Left hindlimb (tissue), 1 donor: ENCODE results near the gene ATP2B2.

Experiments used
- DNase-seq: peaks from one replicate; pipeline ENCODE4 v3.0.0-alpha.2; 2018

The ATP2B2 gene

GRCh38 chr3:10528046-10528445 lies 22.7 kb upstream of the ATP2B2 start:
- DNase-seq, result no peak

- DNase-seq, result no peak
These were observed 22.1 kb upstream of the ATP2B2 start for GRCh38 chr3:10527295-10528001.

GRCh38 chr3:10526366-10526765 lies 21.0 kb upstream of the ATP2B2 start:
- DNase-seq, result no peak

- no peak for DNase-seq
These were observed 19.5 kb upstream of the ATP2B2 start for GRCh38 chr3:10524799-10525301.

GRCh38 chr3:10524270-10524669 lies 18.9 kb upstream of the ATP2B2 start:
- no peak for DNase-seq

GRCh38 chr3:10523561-10523960 lies 18.2 kb upstream of the ATP2B2 start:
- DNase-seq, result no peak

- no peak for DNase-seq
These were observed 17.4 kb upstream of the ATP2B2 start for GRCh38 chr3:10522646-10523303.

GRCh38 chr3:10521772-10522441 lies 16.5 kb upstream of the ATP2B2 start:
- DNase-seq, result no peak

- no peak for DNase-seq
These were observed 14.7 kb upstream of the ATP2B2 start for GRCh38 chr3:10520072-10520471.

GRCh38 chr3:10519236-10519635 lies 13.8 kb upstream of the ATP2B2 start:
- no peak for DNase-seq

- DNase-seq, result no peak
These were observed 13.2 kb upstream of the ATP2B2 start for GRCh38 chr3:10518506-10519150.

GRCh38 chr3:10517627-10518026 lies 12.2 kb upstream of the ATP2B2 start:
- no peak for DNase-seq

GRCh38 chr3:10516544-10517452 lies 11.4 kb upstream of the ATP2B2 start:
- no peak for DNase-seq

- DNase-seq, result no peak
These were observed 10.6 kb upstream of the ATP2B2 start for GRCh38 chr3:10515884-10516495.

- no peak for DNase-seq
These were observed 10.0 kb upstream of the ATP2B2 start for GRCh38 chr3:10515396-10515795.

- no peak for DNase-seq
These were observed 9.2 kb upstream of the ATP2B2 start for GRCh38 chr3:10514407-10515069.

GRCh38 chr3:10513306-10513705 lies 7.9 kb upstream of the ATP2B2 start:
- no peak for DNase-seq

GRCh38 chr3:10512687-10513086 lies 7.3 kb upstream of the ATP2B2 start:
- no peak for DNase-seq

- DNase-seq, result no peak
These were observed 6.6 kb upstream of the ATP2B2 start for GRCh38 chr3:10511809-10512494.

- DNase-seq, result no peak
These were observed 5.5 kb upstream of the ATP2B2 start for GRCh38 chr3:10510743-10511432.
